GM18499 (cell line): ENCODE results near the gene LINC00237.

Experiments
- ATAC-seq: cut with Tn5 transposase; IDR thresholded peaks from one replicate; pipeline ENCODE4 v1.9.1; 2021; ENCODE audit warnings: moderate number of reproducible peaks; ENCODE audit not compliant: insufficient read depth, unreplicated experiment

LINC00237 gene

GRCh38 chr20:21052241-21052640, 53.9 kb downstream of the LINC00237 start:
- ATAC-seq = no peak

- no peak for ATAC-seq
Measured at GRCh38 chr20:21050710-21051109, 55.4 kb downstream of the LINC00237 start.

DNA sequence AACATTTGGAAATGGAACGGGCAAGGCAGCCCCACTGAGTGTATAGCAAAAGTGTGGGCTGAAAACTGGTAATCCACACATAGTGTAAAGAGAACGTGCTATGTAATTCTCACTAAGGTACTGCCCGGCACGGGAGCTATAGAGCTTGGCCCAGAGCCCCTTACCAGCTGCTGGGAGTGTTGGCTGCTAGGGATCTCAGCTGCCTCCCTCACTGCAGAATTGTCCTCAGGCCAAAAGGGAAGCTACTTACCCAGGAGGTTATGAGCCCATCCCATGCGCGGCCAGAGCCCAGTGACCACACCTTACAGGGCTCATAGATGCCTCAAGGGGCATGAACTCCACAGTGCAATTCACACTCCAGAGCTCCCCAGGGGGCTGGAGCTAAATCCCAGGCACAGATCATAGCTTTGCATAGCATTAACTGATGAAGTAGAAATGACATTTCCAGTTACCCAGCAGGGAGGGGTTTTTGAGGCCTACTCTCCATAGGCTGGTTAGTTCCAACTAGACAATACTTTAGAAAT, 56.8 kb downstream of the LINC00237 start:
- no peak for ATAC-seq

DNA sequence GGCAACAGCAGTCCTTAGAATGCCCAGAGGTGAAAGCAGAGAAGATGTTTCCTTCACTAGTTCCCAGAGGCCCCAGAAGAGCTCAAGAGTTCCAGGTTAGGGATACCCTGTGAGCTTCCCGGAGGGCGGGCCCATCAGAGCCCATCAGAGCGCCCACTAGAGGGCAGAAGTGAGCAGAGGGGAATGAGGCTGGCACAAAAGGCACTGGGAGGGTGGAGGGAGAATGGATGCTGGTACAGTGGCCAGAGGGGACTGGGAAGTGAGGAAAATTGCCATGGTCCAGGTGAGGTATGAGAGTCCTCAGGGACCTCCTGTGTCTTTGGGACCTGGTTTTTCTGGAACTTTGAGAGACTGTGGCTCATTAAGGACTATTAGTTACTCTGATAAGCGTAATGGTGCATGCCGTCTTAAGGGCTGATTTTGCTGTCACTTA, 57.3 kb downstream of the LINC00237 start:
- no peak for ATAC-seq

DNA sequence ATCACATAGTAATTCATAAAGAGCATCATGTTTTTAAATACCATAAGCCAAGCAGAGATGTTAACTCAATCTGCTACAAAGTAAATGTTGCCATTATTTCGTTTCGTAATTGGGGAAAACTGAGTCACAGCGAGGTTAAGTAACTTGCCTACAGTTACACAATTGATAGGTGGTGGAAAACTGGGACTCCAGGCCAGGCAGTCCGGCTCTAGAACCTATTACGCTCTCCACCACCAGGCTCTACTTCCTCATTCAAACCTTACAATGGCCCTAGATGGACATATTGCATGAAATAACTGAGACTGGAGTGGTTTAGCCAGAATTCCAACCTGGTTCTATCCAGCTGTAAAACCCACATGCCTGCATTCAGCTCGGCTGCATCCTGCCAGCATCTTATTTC, 58.2 kb downstream of the LINC00237 start:
- no peak for ATAC-seq

DNA sequence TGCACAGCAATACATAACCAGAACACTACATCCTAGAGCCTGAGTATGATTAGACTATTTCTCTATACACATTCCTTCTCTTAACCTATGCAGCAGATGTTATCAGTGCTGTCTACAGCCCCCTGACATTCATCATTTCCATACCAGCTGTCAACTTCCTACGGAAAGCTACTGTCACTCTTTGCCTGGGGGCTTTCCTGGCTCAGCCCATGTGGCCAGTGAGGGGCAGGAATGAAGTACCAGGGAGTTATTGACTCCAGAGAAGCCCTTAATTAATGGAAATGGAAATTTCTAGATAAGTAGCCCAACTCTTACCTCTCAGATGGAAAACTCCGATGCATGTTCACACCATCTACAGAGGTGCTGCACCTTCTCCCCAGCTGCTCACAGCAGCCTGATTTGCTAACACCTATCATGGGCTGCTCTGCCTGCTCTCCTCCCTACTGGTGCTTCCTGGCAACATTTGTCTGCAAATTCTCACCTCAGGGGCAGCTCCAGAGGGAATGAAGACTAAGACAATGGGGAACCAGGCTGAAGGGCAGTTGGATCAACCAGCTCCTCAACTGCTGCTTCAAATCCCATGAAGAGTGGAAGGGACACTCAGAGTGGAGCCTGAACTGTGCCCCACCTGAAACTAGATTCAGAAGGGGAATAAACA, 59.6 kb downstream of the LINC00237 start:
- ATAC-seq = no peak
